ENCODE measurements around the gene MAPK9. TPM values are rescaled to one million over a fixed set of nuclear protein-coding genes. Genes with fewer than 3 reads are reported as not detected.

MAPK9 gene
- total RNA-seq, 3 donors from 2014 or later = 34.8 to 39.1 (median 35.8) TPM

GRCh38 chr5:180204276-180204819 lies 87.5 kb downstream of the MAPK9 start:
- Mint-ChIP-seq H3K4me1 (ENCODE audit: low read depth) (peaks cover 5% of the 10 kb centered on the region), H3K4me3 (no peak overlapping the region), H3K9me3 (no peaks in the 10 kb centered on the region), H3K27me3 (ENCODE audit: low read depth) (peaks cover 30% of the 10 kb centered on the region), H3K36me3 (ENCODE audit: insufficient read depth) (no peaks in the 10 kb centered on the region)
- no peak for ATAC-seq
- no peak for DNase-seq

- no peak for DNase-seq
- no peak overlapping the region for H3K4me3 Mint-ChIP-seq
- no peak for ATAC-seq
- no peaks in the 10 kb centered on the region for H3K9me3 Mint-ChIP-seq
- peaks cover under 1% of the 10 kb centered on the region for H3K4me1 Mint-ChIP-seq (ENCODE audit: low read depth)
- no peaks in the 10 kb centered on the region for H3K36me3 Mint-ChIP-seq (ENCODE audit: insufficient read depth)
- H3K27me3 Mint-ChIP-seq (ENCODE audit: low read depth) = peaks cover 29% of the 10 kb centered on the region
Observed at GRCh38 chr5:180202939-180203573, 88.8 kb downstream of the MAPK9 start.

- Mint-ChIP-seq H3K27me3 (ENCODE audit: low read depth) (peaks cover 17% of the 10 kb centered on the region), H3K36me3 (ENCODE audit: insufficient read depth) (no peaks in the 10 kb centered on the region), H3K9me3 (no peaks in the 10 kb centered on the region), H3K4me3 (no peak overlapping the region), H3K4me1 (ENCODE audit: low read depth) (no peaks in the 10 kb centered on the region)
- no peak for ATAC-seq
- no peak for DNase-seq
Observed at GRCh38 chr5:180201051-180201987, 90.6 kb downstream of the MAPK9 start.

GRCh38 chr5:180199390-180199789 lies 92.5 kb downstream of the MAPK9 start:
- Mint-ChIP-seq H3K36me3 (ENCODE audit: insufficient read depth) (no peaks in the 10 kb centered on the region), H3K27me3 (ENCODE audit: low read depth) (peaks cover 15% of the 10 kb centered on the region), H3K4me1 (ENCODE audit: low read depth) (no peaks in the 10 kb centered on the region), H3K4me3 (no peak overlapping the region), H3K9me3 (no peaks in the 10 kb centered on the region)
- no peak for ATAC-seq
- no peak for DNase-seq

- ATAC-seq = no peak
- Mint-ChIP-seq H3K27me3 (ENCODE audit: low read depth) (peaks cover 10% of the 10 kb centered on the region), H3K4me1 (ENCODE audit: low read depth) (no peaks in the 10 kb centered on the region), H3K4me3 (no peak overlapping the region), H3K9me3 (no peaks in the 10 kb centered on the region), H3K36me3 (ENCODE audit: insufficient read depth) (no peaks in the 10 kb centered on the region)
- DNase-seq = no peak
Observed at GRCh38 chr5:180198208-180198607, 93.7 kb downstream of the MAPK9 start.

GRCh38 chr5:180197016-180197702 lies 94.7 kb downstream of the MAPK9 start:
- Mint-ChIP-seq H3K9me3 (no peaks in the 10 kb centered on the region), H3K36me3 (ENCODE audit: insufficient read depth) (no peaks in the 10 kb centered on the region), H3K4me3 (no peak overlapping the region), H3K4me1 (ENCODE audit: low read depth) (no peaks in the 10 kb centered on the region), H3K27me3 (ENCODE audit: low read depth) (peaks cover 10% of the 10 kb centered on the region)
- ATAC-seq = no peak
- no peak for DNase-seq

- Mint-ChIP-seq H3K36me3 (ENCODE audit: insufficient read depth) (no peaks in the 10 kb centered on the region), H3K4me3 (no peak overlapping the region), H3K4me1 (ENCODE audit: low read depth) (no peaks in the 10 kb centered on the region), H3K9me3 (no peaks in the 10 kb centered on the region), H3K27me3 (ENCODE audit: low read depth) (peaks cover 8% of the 10 kb centered on the region)
- ATAC-seq = no peak
- no peak for DNase-seq
Observed at GRCh38 chr5:180194410-180195345, 97.2 kb downstream of the MAPK9 start.

- DNase-seq (no peak), ATAC-seq (no peak)
- Mint-ChIP-seq H3K36me3 (ENCODE audit: insufficient read depth) (no peaks in the 10 kb centered on the region), H3K4me1 (ENCODE audit: low read depth) (no peaks in the 10 kb centered on the region), H3K4me3 (no peak overlapping the region), H3K9me3 (no peaks in the 10 kb centered on the region), H3K27me3 (ENCODE audit: low read depth) (peaks cover 7% of the 10 kb centered on the region)
Observed at GRCh38 chr5:180193749-180194375, 98.0 kb downstream of the MAPK9 start.

- no peaks in the 10 kb centered on the region for H3K27me3 Mint-ChIP-seq (ENCODE audit: low read depth)
- no peak overlapping the region for H3K4me3 Mint-ChIP-seq
- no peaks in the 10 kb centered on the region for H3K4me1 Mint-ChIP-seq (ENCODE audit: low read depth)
- ATAC-seq (no peak), DNase-seq (no peak)
- H3K9me3 Mint-ChIP-seq = peaks cover 4% of the 10 kb centered on the region
- no peaks in the 10 kb centered on the region for H3K36me3 Mint-ChIP-seq (ENCODE audit: insufficient read depth)
Observed at GRCh38 chr5:180191716-180192115, 100.2 kb downstream of the MAPK9 start.

GRCh38 chr5:180187767-180188166 lies 104.1 kb downstream of the MAPK9 start:
- Mint-ChIP-seq H3K27me3 (ENCODE audit: low read depth) (no peaks in the 10 kb centered on the region), H3K4me3 (no peak overlapping the region), H3K9me3 (peaks cover 10% of the 10 kb centered on the region), H3K4me1 (ENCODE audit: low read depth) (no peaks in the 10 kb centered on the region), H3K36me3 (ENCODE audit: insufficient read depth) (no peaks in the 10 kb centered on the region)
- no peak for ATAC-seq
- no peak for DNase-seq

Other genes starting within 250 kb of the MAPK9 start
- gene RNF130, start 220.3 kb downstream of the MAPK9 start, total RNA-seq = 10 to 100 TPM; 17.2 to 19.5 (median 18.4) TPM
- not detected for gene RASGEF1C, start 82.9 kb downstream of the MAPK9 start, total RNA-seq
- under 1 TPM; 0.30 to 0.48 (median 0.34) TPM for gene GFPT2, start 61.3 kb upstream of the MAPK9 start, total RNA-seq
- gene CNOT6, start 202.3 kb upstream of the MAPK9 start, total RNA-seq = 10 to 100 TPM; 29.5 to 33.0 (median 30.4) TPM